HepG2 (cell line): ENCODE measurements around the gene NOM1.

Source experiments
- CREB1 ChIP-seq, 2 experiments: fragments of 450-650 bp in 1 of 2; IDR thresholded peaks; 2 replicates each; pipeline ENCODE4 v1.6.1; 2016 to 2017; ENCODE audit warnings: control low read depth in 1 of 2, mild to moderate bottlenecking in 1 of 2, missing compliant biosample characterization in 1 of 2, missing genetic modification characterization in 1 of 2
- CREM ChIP-seq, 2 experiments: sonication (generic) in 1 of 2; formaldehyde crosslinking in 1 of 2; IDR thresholded peaks; 2 replicates each; pipeline versions ENCODE4 v1.4.0 to v1.6.1; 2016 to 2020; ENCODE audit warnings: antibody characterized with exemption in 1 of 2, mild to moderate bottlenecking in 1 of 2, missing genetic modification reagents in 1 of 2
- HBP1 ChIP-seq: IDR thresholded peaks from 2 replicates; pipeline ENCODE4 v1.6.1; 2016; ENCODE audit warnings: low read depth, control low read depth
- JUN ChIP-seq: sonication (generic); formaldehyde crosslinking; IDR thresholded peaks from 2 replicates; pipeline ENCODE4 v1.4.0; 2020; ENCODE audit warnings: mild to moderate bottlenecking, missing genetic modification reagents
- MED1 ChIP-seq: sonication (generic); formaldehyde crosslinking; IDR thresholded peaks from 2 replicates; pipeline ENCODE4 v1.4.0; 2020; ENCODE audit warnings: missing genetic modification reagents
- MTERF4 ChIP-seq: sonication (generic); formaldehyde crosslinking; IDR thresholded peaks from 2 replicates; pipeline ENCODE4 v1.8.0; 2023; ENCODE audit warnings: mild to moderate bottlenecking, missing genetic modification reagents
- MYC ChIP-seq: sonication (generic); formaldehyde crosslinking; IDR thresholded peaks from 2 replicates; pipeline ENCODE4 v1.9.0; 2021; ENCODE audit warnings: missing genetic modification reagents, borderline replicate concordance
- POLR2A ChIP-seq, 2 experiments: IDR thresholded peaks; 2 replicates each; pipeline ENCODE4 v1.6.1; 2011; ENCODE audit warnings: low read depth in 2 of 2, low read length in 2 of 2, mild to moderate bottlenecking in 1 of 2, moderate library complexity in 1 of 2; ENCODE audit not compliant: insufficient read depth in 1 of 2
- PRPF4 ChIP-seq: fragments of 200-400 bp; formaldehyde crosslinking; IDR thresholded peaks from 2 replicates; pipeline ENCODE4 v1.6.1; 2016; ENCODE audit warnings: low read length, low read depth; ENCODE audit not compliant: poor library complexity, severe bottlenecking
- TAF1 ChIP-seq: sonication (generic); formaldehyde crosslinking; IDR thresholded peaks from 2 replicates; pipeline ENCODE4 v1.4.0; 2020; ENCODE audit warnings: missing genetic modification reagents
- ZNF572 ChIP-seq: sonication (generic); formaldehyde crosslinking; IDR thresholded peaks from 2 replicates; pipeline ENCODE4 v1.5.1; 2020; ENCODE audit warnings: mild to moderate bottlenecking, missing genetic modification reagents
- TF ChIP-seq, protein P1 (sequence below): sonication (generic); formaldehyde crosslinking; IDR thresholded peaks from 2 replicates; pipeline ENCODE4 v1.5.0; 2020; ENCODE audit warnings: mild to moderate bottlenecking, missing genetic modification reagents, moderate library complexity

- TF ChIP-seq, protein P1, sequence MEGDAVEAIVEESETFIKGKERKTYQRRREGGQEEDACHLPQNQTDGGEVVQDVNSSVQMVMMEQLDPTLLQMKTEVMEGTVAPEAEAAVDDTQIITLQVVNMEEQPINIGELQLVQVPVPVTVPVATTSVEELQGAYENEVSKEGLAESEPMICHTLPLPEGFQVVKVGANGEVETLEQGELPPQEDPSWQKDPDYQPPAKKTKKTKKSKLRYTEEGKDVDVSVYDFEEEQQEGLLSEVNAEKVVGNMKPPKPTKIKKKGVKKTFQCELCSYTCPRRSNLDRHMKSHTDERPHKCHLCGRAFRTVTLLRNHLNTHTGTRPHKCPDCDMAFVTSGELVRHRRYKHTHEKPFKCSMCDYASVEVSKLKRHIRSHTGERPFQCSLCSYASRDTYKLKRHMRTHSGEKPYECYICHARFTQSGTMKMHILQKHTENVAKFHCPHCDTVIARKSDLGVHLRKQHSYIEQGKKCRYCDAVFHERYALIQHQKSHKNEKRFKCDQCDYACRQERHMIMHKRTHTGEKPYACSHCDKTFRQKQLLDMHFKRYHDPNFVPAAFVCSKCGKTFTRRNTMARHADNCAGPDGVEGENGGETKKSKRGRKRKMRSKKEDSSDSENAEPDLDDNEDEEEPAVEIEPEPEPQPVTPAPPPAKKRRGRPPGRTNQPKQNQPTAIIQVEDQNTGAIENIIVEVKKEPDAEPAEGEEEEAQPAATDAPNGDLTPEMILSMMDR (CRISPR knock-in tag), result no peak
- no peak for TF ChIP-seq CREB1 (IDR thresholded peaks at IDR 0.05)
- TF ChIP-seq CREB1 (CRISPR knock-in tag; IDR thresholded peaks at IDR 0.05), result no peak
- no peak for TF ChIP-seq JUN (CRISPR knock-in tag)
- TF ChIP-seq MED1 (CRISPR knock-in tag), result no peak
- TF ChIP-seq POLR2A (IDR thresholded peaks at IDR 0.05; ENCODE audit: insufficient read depth in 1 of 2, low read depth in 2 of 2, low read length in 2 of 2), result no peak
- TF ChIP-seq CREM (IDR thresholded peaks at IDR 0.05), result no peak
- TF ChIP-seq CREM (CRISPR knock-in tag; IDR thresholded peaks at IDR 0.05), result no peak
- no peak for TF ChIP-seq TAF1 (CRISPR knock-in tag)
- TF ChIP-seq ZNF572, result no peak
- no peak for TF ChIP-seq PRPF4
- TF ChIP-seq MTERF4 (CRISPR knock-in tag), result no peak
- no peak for TF ChIP-seq HBP1
- TF ChIP-seq MYC (CRISPR knock-in tag), result no peak
Observed at GRCh38 chr7:156956727-156957126, 7.2 kb downstream of the NOM1 start.
